Activated CD8-positive, alpha-beta memory T cell treated with anti-CD3 and anti-CD28 coated beads for 48 hours (primary cell): ENCODE data around the gene CAMK1G.
A peak's percentile ranks its signal among the peaks of the same experiment; 100 is the strongest.

Source experiments
- DNase-seq, 3 experiments: peaks; one replicate each; pipeline ENCODE4 v3.0.0-alpha.2; 2020; ENCODE audit warnings: low read depth in 2 of 3, low spot score in 2 of 3

Gene CAMK1G

DNA sequence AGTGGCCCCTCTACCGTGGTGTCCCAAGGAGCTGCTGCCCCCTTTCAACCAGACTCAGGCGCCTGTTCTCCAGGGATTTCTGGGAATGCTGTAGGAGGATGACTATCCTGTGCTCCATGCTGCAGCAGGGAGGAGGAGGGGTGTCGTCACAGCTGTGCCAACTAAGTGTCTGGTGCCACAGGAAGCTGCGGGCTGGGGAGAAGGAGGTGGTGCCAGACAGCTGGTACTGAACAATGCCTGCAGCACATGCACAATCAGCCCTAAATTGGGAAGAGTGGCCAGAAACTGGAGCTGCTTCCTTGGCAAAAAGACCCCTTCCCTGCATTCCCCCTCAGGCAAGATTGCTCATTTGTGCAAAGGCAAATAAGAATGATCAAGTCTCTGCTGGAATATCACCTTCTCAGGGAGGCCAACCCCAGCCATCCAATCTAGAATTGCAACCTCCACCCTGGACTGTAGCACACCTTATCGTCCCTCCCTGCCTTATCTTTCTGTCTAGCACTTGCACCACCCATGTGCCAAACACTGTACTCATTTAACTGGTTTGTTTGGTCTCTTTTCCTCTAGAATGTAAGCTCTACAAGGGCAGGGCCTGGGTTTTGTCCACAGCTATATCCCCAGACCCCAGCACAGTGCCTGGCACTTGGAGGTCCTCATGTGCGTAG lies 35.4 kb downstream of the CAMK1G start:
- no peak for DNase-seq

DNA sequence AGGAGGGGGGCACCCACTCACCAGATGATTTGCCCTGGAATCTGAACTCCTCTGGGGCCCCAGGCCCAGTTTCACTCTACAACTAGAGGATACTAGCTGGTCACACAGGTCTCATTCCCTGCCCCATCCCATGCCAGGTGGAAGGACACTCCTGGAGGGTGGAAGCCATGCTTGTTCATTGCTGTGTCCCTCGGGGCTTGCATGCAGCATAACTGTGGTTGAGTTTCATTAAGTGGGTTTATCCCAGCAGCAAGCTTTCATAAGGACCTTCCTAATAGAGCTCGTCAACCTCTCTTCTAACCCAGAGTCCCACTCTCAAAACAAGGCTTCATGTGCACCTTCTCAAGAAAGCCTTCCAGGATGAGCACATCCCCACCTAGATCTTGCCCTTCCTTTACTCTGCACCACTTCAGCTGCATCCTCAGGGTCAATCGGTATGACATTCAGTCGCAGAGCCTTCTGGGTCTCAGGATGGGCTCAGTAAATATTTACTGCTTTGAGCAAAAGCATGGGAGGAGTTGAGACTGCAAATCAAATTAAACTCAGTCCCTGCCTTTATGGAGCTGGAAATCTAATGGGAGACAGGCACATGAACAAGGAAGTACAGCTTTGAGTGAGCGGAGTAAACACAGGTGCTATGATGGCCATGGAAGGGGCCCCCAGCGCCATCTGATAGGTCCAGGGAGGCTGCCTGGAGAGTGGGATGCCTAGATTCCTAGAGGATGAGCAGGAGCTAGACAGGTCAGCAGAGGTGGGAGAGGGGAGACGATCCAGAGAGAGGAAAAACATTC lies 36.4 kb downstream of the CAMK1G start:
- DNase-seq: no peak

DNA sequence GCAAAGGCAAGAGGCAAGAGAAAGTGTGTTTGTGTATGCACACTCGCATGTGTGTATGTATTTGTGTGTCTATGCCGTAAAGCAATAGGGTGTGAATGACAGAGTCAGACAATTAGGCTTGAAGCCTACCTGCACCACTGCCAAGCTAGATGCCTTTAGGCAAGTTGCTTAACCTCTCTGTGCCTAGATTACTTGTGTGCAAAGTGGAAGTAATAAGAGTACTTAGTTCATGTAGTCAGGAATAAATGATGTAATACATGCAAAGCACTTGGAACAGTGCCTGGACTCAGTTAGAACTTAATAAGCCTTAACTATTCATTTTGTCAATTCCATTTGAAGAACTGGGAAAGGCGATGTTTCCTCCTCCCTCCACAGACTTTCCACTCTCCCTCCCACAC lies 37.0 kb downstream of the CAMK1G start:
- no peak for DNase-seq

DNA sequence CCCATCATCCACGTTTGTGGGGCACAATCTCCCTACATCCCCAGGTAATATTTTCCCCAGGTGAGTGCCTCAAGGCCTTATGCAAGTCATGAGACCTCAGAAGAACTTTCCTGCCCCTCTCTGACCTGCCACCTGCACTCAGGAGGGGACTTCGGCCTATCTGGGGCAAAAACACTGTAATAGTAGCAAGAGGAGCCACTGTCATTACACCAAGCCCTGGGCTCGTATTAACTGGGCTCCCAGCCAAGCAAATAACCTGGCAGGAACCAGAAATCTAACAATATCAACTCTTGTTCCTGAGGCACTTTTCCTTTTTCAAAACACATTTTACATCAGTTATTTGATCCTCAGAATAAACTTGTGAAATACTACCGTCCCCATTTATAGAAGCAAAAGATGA lies 37.8 kb downstream of the CAMK1G start:
- DNase-seq: no peak

DNA sequence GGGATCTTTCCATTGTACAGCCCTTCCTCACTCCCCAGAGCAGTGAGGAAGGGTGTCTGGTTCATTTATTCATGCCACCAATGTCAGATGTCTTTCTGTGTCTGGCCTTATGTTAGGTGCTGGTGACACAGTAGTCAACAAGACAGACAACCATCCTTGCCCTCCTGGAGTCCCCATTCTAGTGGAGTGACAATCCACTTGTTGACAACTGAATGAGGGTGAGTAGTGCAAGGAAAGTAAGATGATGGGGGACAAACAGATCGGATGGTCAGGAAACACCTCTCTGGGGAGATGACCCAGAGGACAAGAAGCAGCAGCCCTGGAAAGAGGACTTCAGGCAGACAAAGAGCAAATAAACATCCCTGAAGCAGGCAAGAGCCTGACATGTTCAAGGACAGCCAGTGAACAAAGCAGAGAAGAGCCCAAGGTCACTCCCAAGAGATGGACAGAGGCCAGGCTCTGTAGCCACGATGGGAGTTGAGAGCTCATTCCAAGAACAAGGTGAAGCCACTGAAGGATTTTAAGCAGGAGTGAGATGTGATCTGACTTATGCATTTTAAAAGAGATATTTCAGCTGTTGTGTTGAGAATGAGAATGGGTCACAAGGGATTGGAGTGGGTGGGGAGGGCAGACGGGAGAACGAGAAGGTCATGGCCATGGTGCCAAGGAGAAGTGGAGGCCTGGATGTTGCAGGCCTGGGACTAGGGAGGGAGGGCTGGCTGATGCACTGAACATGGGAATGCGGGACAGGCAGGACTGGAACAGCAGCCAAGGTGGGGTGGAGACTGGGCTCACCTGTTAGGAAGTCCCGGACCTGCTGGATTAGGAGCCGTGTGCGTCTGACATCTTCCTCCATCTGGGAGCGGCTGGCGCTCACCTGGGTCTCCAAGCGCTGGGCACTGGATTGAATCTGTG lies 38.5 kb downstream of the CAMK1G start:
- no peak for DNase-seq

DNA sequence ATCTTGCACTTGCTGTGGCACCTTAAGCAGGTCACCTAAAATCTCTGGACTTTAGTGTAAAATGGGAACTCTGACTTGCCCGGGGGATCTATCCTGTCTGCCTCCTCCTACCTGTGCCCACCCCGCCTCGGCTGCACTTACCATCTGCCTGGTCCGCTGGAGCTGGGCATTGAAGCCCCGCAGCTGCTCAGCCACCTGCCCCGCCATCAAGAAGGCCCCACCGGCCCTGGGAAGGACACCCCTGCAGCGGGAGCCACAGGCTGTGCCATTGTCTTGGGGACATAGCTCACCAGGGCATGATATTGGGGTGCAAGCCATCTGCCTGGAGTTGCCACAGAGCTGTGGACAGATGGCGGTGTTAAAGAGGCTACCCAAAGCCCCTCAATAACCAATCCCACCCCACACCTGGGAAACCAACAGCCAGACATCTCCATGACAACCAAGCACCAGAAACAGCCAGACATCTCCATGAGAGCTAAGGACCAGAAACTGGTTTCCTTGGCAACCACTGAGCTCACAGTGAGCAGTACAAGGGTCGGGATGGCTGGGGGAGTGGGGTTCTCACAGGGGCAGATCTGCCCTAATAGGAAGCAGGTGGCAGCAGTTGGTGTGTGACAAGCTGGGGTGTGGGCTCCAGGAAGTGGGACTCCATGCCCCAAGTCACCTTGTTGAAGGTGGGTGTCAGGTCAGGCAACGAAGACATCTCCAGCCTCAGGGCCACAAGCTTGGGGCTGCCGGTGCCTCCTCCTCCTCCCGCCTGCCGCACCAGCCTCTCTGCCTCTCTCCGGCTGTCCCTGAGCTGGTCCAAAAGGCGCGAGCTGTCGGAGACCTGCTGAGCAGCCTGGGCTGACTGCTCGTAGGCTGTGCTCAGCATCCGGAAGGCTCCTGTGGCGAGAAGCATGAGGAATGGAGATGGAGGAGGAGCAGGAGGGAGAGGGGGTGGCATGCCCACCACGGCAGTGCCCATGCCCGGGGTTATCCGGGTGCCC lies 39.6 kb downstream of the CAMK1G start:
- DNase-seq: no peak

DNA sequence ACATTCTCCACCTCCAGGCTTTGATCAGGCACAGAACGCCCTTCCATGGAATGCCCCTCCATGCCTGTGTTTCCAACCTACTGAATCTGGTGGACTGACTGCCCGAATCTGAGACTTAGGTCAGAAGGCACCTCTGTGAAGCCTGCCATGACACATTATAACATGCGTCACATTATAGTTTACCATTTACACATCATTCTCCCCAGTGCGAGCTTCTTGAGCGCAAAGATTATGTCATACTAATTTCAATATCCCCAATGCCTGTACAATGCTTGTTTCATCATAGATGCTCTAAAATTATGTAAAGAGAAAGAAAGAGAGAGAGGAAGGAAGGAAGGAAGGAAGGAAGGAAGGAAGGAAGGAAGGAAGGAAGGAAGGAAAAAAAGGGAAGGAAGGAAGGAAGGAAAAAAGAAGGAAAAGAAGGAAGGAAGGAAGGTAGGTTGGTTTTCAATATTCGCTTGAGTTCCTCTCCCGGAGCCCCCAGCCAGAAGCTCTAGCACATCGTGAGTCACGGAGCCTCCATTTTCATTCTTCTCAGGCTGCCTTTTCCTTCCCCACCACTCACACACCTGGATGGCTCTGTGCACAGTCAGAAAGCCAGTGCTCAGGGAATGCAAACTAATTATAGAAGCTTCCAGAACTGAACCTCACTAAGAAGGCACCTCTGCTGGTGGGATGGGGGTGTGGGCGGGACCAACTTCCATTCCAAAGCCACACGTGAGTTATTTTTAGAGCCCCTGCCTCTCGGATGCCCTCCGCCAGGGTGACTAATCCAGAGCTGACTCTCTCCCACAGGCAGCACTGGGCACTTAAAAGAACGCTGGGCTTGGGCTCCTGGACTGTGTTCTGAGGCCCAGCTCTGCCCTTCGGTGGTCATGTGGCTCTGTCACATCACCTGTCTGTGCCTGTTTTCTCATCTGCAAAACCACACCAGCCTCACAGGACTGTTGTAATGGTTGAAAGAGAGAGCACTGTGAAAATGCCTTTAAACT lies 41.3 kb downstream of the CAMK1G start:
- DNase-seq: no peak

DNA sequence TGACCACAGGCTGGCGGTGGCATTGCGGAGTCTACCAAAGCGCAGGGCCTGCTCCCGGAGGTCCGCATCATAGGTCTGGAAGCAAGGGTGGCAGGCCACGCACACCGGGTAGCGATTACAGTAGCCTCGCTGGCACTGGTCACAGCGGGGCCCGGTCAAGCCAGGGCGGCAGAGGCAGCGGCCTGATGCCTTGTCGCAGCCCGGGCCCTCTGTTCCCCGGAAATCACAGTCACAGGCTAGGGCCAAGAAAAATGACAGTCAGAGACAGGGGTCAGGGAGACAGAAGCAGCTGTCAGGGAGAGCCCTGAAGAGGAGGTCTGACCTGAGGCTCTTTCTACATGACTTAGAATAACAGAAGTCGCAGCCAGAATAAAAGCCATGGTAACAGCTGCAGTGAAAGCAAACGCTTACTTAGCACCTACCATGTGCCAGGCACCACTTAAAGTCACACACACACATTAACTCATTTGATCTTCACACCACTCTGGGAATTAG lies 42.3 kb downstream of the CAMK1G start:
- no peak for DNase-seq

DNA sequence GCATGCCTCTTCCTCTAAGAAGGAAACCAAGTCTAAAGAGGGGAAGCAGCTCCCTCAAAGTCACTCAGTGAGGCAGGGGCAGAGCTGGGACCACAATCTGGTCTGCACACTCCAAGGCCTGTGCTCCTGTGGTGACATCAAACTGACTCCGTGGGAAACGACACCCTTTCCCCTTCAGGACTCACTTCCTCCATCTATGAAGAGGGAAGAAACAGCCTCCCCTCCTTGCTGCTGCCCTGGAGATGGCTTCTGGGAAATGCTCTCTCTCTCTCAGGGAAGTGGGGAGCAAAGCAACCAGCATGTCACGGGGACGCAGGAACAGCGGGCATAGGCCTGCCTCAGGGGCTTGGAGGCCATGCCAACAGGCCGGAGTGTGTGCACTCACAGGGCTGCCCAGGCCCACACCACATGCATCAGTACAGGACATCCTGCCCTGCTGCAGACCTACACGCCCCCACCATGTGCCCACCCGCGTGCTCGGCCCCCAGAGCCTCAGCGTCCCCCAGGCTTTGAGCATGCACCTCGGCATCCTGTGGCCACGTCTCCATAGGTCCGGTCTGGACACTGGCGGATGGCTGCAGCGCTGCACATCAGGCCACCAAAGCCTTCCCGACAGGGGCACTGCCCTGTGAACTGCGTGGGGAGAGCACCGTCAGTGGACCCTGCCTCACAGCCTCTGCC lies 43.0 kb downstream of the CAMK1G start:
- no peak for DNase-seq

DNA sequence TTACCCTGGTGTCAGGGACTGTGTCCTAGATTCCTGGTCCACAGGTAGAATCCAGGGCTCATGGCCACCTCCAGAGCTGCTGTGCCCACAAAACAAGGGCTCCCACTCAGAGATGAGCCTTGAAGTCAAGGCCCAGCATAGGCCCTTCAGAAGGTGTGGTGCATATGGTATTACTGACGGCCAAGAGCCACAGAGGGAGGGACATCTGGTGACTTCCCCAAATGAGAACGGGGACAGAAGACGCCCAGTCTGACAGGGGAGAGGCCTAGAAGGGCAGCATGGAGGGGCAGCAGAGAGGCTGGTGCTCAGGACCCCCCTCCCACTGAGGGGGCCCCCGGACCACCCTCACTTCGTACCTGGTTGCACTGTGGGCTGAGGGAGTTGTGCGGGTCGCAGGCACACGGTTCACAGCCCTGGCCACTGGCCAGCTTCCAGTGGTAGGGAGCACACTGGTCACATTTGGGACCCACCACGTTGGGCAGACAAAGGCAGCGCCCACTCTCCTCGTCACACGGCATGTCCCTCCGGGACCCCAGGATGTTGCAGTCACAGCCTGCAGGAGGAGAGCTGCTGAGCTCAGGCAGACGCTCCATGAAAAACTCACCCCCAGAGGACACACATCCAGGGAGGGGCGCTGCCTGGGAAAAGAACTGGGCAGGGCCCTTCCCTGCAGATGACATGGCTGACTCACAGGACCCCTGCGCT lies 43.7 kb downstream of the CAMK1G start:
- no peak for DNase-seq

DNA sequence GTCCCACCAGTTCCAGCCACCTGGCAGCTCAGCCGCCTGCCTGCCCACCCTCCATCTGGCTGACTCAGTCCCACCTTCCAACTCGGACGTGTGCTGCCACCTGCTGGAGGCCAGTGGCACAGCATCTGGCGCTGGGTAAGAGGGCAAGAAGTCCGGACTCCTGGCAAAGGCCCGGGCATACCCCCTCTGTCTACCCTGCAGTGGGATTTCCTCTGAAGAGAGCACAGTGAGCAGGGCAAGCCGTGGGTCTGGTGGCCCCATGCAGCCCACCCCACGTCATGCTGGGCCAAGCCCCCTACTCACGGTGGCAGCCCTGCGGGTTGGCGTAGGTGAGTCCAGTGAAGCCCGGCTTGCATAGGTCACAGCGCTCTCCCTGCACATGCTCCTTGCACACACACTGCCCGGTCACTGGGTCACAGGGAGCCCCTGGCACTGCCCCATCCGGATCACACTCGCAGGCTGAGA lies 44.2 kb downstream of the CAMK1G start:
- peak; percentile 61 to 86 (median 84) for DNase-seq

DNA sequence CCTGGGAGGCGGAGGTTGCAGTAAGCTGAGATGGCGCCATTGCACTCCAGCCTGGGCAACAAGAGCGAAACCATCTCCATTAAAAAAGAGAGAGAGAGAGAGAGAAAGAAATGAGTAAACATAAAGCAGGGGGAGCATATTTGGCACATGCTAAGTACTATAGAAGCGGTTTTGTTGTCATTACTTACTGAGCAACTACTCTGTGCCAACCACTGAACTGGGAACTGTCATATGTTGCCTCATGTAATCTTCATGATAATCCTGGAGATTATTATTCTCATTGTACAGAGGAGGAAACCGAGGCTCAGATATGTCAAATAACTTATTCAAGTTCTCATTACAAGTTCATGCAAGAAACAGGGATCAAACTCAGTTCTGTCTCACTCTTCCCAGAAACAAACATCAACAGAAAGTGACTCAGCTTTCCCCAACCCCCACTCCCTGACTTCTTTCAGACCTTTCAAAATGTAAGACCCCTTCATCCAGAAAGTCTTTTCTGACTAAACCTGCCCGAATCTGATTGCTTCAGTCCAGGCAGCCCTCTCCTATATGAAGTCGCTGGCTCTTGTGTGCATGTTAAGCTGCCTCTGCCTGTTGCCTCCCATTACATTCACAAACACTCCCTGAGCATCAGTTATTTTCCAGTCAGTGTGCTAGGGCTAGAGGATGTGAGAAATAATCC lies 45.2 kb downstream of the CAMK1G start:
- DNase-seq: no peak

DNA sequence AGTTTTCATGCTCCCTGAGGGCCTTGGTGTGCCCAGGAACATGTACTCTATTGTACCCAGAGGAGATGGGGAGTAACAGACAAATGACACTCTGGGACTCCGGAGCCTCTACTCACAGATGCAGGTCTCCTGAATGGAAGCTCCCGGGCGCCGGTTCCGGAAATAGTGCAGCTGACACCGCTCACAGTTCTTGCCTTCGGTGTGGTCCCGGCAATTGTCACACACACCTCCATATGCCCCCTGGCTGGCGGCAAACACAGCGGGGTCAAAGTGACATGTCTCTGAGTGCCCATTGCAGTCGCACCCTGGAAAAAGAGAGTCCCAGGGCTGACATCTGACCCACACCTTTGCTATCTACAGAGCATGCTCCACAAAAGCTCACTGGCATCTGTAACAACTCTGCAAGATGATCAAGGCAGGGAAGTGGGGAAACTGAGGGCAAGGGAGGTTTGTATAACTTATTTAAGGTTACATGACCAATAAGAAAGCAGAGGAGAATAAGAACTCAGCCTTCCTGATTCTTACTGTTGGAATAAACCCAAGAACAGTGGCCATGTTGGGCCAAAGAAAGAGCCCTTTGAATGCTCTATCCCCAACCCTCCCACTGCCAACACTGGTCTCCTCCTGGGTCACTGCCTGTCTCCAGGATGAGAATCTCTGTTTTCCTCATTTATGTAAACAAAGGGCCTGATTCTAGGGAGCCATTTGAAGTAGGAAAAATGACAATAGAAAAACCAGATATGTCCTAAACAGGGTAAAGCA lies 46.3 kb downstream of the CAMK1G start:
- no peak for DNase-seq

DNA sequence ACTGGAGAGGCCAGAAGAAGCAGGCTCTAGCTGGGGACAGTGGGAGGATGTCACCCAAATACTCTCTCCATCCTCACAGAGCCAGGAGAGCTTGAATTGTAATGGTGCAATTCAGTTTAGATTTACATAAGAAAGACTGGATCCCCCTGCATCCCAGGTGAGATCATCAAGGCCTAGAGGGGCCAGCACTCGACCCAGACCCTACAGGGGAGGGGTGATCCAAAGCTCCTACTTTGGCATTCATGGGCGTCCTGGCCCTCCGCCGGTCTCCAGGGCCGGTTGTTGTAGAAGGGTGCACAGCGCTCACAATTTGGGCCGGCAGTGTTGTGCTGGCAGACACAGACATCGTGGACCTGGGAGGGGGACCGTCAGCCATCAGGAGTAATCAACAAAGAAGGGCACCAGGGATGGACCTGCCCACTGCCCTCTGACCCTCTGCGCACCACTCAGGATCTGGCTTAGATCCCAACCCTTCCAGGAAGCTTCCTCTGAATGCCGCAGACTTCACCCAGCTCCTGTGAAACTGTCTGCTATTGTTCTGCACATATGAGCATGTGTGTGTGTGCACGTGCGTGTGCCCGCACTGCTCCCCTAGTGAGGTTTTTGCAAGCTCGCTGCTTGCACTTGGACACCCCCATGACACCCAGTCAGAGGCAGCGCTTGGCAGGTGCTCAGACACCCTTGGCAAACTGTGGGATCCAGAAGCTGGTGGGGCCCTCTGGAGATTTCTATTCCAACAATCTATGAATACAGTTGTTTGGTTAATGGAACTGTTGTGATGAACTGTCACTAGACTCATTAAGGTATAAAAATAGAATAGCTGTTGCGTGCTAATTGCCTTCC lies 47.1 kb downstream of the CAMK1G start:
- no peak for DNase-seq

DNA sequence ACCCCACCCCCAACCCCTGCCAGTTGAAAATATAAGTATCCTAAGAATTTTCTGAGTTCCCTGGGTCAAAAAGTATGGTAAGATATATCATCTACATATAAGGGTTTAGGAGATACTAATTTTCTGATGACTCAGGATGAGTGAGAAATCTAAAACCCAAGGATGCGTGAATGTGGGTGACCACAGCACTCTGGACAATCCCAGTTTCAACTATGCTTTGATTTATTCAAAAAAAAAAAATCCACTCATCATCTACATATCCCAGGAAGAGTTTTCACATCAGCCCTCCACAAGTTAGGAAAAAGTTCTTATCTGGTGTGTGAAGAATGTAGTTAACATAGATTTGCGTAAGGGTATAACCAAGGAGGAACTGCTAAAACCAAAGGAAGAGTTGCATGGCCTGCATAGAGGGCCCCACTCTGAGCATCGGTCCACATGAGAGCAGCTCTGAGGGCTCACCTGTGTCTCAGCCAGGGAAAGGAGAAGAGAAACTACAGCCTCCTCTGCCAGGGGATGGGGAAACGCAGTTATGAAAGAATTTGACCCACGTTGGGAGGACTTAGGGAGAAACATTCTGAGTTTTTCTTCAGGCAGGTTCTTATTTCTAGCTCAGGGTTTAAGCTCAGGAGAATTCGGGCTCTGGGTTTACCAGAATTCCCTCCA lies 50.0 kb downstream of the CAMK1G start:
- no peak for DNase-seq
